Left renal cortex interstitium (tissue), 4 donors: ENCODE data around the gene AMBRA1. TPM values are rescaled to one million over a fixed set of nuclear protein-coding genes. Genes with fewer than 3 reads are reported as not detected.

Experiments
- DNase-seq, 4 donors: peaks; one replicate each; pipeline ENCODE4 v3.0.0-alpha.2; 2013; ENCODE audit warnings: low read depth in 4 of 4, low spot score in 2 of 4, missing footprints in 1 of 4
- polyA plus RNA-seq, 4 donors: library from polyadenylated mRNA; unstranded; fragments of 120-200 nt; gene quantifications; one replicate each; pipeline ENCODE4 v1.2.1, GENCODE V29; 2013; ENCODE audit not compliant: insufficient read length in 4 of 4

The AMBRA1 gene
- polyA plus RNA-seq, 4 donors = 24.6 to 28.4 (median 26.3) TPM

DNA sequence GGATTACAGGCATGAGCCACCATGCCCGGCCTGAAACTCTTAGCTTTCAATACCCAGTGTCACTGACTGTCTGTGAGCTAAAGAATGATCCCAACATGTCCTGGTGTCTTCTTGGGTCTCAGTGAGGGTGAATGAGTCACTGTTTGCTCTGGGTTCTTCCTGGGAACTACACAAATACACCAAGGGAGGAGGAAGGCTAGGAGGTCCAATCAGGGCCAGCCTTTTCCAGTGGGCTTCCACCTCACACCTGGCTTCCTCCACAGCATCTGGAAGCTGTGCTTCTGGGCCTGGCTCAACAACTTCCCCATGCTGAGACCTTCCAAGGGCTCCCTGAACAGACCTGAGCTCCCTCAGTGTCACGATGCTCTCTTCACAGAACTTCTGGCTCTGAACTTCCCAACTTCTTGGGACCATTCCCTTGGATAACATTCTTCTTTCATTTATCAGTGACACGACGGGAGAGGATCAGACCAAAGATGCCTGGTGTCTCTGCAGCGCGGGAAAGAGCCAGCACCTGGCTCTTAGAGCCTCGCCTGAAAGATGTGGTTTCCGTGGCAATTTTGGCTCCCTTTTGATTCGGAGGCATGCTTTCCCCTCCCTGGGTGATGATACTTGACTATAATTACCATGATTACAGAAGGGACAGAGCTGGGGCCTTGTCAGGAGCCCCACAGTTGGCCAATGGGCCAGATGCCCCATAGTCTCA lies 179.9 kb downstream of the AMBRA1 start:
- no peak for DNase-seq

DNA sequence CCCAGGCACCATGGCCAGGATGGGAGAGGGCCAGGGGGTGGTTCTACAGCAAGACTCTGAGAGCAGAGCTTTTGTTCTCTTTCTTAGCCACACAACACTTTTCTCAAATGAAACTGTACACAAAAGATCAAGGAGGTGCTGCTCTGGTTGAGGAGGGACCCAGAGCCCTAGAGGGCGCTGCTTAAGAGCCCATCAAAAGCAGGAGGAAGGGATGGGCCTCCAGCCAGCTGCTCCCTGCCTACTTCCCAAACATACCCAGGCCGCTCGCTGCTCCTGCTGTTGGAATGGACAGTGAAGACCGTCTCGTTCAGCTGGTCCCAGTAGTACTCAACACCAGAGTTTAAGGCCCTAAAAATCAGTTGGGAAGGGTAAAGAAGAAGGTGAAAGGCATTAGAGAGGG lies 183.8 kb downstream of the AMBRA1 start:
- no peak for DNase-seq

DNA sequence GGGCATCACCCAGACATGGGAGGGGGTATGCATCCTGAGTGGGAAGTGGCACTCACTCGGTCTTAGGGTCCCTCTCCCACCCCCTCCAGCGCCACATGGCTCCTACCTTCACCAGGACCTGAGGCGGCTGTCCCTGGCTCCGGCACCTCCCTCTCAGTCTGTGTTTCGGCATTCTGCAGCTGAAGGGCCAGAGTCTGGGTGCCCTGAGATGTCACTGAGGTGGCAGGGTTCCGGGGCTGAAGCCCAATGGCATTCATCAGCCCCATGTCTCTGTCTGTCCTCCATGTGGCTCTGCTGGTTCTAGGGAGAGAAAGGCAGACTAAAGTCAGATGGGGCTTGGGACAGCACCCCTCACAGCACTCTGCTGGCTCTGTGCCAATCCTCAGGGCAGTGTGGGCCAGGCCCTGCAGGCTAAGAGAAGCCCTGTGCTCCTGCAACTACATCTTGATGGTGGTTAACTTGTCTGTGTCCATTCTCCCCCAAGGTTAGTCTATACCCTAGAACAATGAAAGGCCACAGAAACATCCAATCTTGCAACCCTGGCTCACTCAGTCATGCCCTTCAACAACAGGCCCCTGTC lies 185.3 kb downstream of the AMBRA1 start:
- DNase-seq = no peak

DNA sequence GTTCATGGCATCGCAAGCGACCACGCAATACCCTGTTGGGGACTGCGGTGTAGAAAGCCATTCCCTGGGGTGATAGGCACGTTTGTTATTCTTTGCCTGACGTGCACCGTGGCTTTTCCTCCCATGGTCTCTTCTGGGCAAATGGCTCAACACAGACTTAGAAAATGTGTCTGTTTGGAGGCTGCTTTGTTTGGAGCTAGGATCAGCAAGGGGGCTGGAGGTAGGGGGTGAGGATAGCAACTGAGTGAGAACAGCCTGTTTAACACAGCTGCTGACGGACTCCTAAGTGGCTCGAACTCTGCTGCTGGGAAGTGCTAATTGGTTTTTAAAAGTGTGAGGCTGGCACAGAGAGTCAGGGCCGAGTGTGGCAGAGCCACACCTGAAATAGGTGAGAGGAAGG lies 186.2 kb downstream of the AMBRA1 start:
- DNase-seq = no peak

DNA sequence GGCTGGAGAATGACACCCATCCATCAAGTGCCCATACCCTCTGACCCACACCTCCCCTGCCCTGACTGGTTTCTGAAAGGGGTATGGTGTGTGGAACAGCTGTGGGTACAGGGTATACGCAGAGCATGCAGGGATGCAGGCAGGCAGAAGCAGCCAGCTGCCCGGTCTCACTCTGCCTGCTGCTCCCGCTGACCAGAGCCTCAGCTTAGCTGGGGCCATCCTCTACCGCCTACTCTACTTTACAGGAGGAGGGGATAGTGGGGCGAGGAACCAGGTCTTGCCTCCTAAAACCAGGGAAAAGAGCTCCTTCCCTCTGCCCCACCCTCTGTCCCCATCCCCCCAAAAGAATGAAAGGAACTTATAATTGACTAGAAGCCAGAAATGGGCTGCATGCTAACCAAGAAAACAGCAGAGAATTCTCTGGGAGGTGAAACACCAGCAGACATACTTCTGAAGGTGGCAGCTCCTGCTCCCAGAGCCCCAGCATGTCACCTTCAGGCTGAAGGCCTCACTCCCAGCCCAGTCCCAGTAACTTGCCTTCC lies 189.3 kb downstream of the AMBRA1 start:
- DNase-seq = no peak

DNA sequence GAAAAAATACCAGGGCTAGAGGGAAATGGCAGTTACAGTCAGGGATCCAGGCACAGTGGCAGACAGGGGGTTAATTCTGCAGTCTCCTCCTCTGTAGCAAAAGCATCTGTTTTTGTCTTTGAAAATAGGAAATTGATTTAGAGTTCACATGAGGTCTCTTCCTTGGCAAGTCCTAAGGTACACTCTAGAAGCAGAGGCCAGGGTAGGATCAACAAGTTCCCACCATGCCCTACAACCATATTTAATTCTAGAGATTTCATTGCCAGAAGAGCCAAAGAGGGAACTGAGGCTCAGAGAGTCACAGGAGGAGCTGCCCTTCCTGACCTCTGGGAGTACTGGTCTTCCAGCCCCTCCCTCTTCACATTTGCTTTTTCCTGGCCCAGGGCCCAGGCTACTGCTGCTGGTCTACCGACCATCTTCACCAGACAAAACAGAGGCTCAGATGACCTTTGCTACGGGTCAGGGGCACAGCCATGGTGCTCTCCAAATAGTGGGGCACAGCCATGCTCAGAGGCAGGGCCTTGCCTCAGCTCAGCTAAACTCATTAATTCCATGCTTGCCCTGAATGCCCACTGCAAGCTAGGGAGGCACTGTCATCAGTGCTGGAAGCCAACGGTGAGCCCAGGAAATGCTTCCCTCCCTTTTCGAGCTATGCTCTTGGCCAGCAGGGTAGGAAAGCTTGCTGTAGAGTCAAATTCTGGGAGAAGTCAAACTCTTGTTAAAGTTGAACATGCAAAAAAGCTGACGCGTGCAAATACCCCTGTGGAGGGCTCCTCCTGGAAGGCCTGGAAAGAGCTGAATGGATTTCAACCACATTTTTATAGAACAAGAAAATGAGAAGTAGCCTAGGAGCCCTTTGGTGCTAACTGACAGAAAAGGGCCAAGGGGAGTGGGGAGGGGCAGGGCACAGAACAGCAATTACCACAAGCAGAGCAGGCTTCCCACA lies 190.6 kb downstream of the AMBRA1 start:
- no peak for DNase-seq

DNA sequence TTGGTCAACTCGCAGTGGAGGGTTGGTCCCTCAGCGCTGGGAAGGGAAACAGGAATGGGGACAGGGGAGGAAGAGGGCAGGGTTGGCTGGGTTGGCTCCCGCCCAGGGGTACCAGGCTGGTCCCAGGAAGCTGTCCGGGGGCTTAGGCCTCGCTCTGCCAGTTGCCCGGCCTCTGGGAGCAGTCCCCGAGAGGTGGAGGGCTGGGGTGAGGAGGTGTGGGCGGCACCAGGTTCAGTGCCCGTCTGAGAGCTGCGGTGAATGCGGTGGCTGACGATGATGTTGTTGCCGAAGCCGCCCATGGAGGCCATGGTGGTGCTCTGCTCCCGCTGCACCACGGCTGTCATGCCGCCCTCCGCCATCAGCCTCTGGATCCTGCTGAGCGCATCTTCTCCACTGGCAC lies 196.3 kb downstream of the AMBRA1 start:
- no peak for DNase-seq

DNA sequence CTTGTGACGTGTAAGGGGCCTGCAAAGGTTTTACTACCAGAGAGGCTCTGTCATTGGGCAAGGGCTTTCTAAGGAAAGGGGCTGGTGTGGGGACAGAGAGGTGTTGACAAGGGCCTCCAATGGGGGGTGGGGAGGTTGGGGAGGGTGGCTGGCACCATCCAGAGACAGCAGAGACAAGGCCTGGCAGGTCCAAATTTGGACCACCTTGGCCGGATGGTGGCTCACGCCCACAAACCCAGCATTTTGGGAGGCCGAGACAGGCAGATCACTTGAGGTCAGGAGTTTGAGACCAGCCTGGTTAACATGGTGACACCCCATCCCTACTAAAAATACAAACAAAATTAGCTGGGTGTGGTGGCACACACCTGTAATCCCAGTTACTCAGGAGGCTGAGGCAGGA lies 200.1 kb downstream of the AMBRA1 start:
- DNase-seq = no peak

DNA sequence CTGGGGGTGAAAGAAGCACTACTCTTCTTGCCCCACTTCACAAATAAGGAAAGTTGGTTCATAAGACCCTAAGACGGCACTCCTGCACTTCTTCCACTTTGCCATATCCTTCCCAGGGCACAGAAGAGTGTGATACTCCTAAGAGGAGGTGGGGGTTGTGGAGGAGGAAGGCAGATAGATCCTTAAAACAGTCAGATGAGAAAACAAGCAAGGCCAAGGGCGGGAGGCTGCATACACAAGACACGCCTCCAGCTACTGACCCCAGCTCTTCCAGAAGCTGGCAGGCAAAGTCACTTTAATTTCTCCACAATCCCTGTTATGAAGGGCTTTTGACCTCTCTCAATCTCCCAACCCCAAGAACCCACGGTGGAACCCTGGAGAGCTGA lies 200.6 kb downstream of the AMBRA1 start:
- no peak for DNase-seq

DNA sequence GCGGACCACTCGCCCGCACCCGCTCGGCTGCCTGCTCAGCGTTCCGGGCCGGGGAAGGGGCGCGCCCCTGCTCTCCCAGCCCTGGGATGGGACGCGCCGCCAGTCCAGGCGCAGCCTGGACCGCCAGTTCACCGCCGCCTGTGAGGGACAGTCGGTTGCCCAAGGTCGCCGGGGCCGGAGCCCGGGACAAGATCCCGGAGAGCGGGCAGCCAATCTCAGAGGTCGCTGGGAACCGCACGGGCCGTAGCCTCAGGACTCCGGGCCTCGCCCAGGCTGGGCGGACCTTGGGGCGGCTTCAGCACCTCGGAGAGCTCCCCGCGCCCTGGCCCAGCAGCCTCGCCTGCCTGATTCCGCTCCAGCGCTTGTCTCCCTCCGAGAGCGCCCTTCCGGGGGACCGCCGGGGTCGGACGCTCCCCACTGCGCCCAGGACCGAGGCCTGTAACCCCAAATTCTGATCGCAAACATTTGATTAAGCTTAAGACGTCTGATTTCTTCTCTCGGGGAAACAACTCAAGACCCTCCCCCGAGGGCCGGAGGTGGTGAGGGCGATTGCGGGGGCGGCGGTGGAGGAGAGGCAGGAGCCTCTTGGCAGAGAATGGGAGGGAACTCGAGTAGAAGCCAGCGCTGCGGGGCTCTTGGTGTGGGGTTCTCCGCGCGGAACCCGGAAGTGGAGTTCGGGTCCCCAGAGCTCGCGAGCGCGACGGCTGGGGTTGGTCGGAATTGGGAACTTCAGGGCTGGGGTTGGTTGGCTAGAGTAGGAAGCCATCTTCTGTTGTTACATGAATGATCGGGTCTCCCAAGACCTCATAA lies 201.2 kb downstream of the AMBRA1 start:
- peak in 1 of 4 donors; percentile 71 for DNase-seq

DNA sequence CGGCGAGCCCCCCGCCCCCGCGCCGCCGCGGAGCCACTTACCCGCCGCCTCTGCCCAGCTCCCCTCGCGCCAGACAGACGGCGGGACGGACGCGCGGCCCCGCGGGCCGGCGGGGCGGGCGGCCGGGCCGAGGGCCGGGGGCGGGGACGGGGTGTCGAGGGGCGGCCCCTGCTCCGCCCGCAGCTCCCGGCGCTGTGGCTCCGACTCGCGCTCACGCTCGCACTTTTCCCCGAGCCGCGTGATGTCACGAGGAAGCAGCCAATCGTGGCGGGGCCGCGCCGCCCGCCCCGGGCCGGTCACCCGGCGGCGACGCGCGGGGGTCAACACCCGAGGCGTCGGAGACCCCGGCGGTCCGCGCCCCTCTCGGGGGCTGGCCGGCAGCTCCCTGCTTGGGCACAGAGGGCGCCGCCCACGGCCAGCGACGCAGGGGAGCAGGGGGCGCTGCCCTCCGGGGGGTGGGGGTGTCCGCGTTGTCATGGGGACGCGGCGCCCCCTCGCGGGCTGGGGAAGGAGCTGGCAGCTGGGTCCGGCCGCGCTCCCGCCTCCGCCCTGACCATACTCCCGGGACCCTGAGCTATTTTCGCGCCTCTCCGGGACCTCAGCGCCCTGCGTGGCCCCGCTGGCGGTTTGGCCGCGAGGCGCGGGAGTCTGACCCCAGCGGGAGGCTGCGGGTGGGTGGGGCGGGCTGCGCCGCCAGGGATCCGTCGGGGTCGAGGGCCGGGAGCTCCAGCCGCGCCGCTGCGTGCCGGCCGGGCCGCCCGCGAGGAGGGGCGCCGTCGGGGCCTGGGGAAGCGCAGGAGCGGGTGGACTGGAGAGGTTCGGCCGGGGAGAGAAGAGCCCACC lies 202.0 kb downstream of the AMBRA1 start, which contains the start of gene CHRM4:
Gene CHRM4, minus strand, starts transcription at position 199 of the 843 bp plus-strand sequence. CDS start 5,219 bp downstream, outside the sequence.
- no peak for DNase-seq

DNA sequence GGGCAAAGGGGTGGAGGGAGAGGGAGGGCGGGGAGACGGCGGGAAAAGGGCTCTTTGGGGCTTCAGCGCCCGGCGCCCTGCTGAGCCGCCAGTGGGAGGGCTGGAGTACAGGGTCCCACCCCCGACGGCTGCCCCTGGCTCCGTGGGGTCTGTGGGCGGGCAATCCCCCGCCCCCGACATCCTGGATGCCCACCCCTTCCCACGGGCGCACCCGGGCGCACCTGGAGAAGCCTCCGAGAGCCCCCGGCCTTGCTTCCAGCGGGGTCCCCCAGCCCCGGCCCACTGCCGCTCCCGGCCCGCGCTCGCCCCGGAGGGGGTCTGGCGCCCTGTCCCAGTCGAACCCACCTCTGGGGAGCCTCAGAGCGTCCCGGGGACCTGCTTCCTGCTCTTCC lies 202.6 kb downstream of the AMBRA1 start:
- DNase-seq = no peak

DNA sequence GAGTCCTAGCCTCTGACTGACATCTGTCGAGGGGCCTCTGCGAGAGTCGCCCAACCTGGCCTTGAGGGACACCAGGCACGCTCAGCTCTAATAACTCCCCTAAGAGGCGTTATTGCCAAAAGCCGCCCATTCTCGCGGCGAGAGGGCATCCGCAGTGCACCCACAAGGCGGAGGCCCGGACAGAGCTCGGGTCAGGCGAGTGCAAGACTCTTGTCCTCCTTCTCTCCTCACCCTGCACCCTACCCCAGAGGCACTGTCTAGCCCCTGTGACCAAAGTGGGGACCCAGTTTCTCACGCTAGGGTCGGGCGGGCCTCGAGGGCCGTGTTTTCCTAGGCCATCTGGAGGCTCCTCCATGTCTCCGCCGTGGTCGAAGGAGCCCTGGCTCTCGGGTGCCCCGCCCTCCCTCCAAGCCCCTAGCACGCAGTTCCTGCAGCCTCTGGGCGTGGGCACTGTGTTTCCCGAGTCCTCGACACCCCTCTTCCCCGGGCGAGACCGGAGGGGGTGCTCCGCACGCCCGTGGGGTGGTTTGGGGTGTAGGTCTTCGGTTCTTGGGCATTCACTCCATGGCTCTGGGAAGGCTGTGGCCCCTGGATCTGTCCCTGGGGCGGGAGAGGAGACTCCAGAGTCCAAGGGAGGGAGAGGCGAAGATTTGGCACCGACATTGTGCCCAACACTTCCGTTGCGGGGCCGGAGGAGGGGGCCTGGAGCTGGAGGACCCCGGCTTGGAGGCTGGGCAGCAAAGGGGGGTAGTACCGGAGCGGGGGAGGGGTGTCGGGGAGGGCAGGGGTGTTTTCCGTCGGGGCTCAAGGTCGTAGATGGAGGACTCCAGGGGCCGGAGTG lies 203.3 kb downstream of the AMBRA1 start:
- no peak for DNase-seq

DNA sequence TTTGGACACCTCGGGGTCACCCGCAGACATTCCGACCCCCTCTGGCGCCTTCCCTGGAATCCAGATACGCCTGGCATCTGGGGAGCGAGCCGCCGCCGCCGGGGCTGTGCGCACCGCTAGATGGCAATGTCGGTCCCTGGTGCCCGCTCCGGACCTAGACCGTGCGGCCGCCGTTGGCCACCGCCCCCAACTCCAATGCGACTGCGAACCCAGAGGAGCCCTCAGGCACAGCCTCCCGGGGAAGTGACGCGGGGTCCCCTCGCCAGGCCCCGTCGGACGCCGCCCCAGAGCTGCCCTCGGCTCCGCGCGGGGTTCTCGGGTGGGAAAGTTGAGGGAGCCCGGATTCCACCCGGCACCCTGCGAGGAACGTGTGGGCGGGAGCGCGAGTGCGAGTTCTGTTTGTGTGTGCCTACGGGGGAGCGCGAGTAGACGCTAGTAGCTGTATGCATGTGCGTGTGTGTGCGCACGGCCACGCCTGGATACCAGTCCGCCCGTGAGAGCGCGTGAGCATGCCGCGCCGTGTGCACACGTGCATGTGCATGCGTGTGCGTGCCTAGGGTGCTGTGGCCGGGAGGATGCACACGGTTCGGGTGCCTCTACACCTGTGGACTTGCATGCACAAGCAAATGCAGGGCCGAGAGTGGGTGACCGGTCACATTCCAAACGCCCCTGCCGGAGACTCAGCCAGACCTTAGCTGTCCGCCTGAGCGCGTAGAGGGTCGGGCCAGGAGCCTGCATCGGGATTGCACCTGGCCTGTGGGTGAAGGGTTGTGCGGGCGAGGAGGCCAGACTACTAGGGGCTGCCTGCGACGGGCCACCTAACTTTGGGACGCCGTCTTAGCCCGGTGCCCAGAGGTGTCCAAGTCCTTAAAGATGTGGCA lies 204.1 kb downstream of the AMBRA1 start:
- peak in 1 of 4 donors; percentile 41 for DNase-seq

DNA sequence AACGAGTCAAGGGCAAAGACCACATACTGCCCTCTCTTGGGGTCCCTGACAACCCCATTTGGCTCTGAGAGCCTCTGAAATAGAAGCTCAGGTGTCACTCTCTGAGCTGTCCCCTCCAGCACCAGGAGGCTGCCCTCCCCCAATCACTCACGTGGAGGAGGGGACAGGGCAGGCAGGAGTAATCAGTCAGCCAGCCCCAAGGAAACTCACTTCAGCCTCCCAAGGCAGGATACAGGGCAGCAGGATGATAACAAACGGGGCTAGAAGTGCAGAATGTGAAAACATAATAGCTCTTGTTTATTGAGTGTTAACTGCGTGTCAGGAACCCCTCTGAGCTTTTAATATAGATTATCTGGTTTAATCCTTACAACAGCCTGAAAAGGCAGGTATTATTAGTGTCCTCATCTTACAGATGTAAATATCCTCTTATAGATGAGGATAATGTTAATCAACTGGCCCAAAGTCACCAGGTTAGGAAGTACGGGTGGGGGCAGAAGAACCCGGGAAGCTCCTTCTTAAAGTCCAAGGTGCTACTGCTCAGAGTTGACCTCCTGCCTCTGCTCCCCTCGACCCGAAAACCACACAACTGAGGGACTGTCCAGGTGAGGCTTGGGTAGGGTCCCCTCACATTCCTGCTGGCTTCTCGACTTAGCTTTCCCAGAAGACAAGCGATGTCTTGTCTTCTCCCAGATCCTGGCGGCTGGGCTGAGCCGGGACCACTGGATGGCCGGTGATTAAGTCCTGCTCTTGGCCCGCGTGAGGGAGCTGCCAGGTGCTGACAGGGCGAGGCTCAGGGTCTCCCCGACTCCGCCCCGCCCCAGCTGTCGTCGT lies 205.0 kb downstream of the AMBRA1 start:
- no peak for DNase-seq

DNA sequence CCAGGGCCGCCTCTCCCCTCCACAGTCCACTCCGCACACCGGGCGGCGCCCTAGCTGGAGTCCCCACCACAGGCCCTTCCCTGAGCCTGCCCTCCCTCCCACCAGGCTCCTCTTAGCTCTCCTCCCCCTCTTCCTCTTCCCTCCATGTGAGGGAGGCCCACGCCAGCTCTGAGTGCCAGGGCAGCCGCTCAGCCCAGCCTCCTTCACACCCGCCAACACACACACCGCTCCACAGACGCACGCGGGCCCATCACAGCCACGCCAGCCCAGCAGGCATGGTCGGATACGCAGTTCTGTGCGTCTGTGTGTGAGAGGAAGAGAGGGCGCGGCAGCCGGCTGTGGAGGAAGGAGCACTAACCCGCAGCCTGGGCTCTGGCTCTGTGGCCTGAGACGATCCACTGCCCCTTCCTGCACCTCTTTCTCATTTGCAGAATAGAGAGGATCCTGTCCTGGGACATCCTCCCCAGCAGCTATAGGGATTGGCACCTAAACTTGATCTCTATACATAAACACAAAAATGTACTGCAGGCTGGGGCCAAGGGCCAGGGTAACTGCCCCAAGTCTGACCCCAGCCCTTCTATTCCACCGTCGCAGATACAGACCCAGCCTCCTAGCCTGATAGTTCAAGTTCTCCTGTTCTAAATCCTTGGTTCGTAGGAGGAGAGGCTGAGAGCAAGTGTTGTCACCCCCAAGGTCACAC lies 205.8 kb downstream of the AMBRA1 start:
- no peak for DNase-seq
